GM12865 (cell line): Measurements from ENCODE around the gene MAGI3.
"Not testable (repeated sequence)": the region's sequence is repeated elsewhere in the genome, so short reads cannot be mapped to it uniquely, and the experiment has no call there.

Source experiments
- DNase-seq: peaks from one replicate; pipeline ENCODE4 v3.0.0; 2010; ENCODE audit warnings: low read depth
- H3K4me3 ChIP-seq: 2 replicates; pipeline ENCODE4 v1.5.1; 2011; ENCODE audit warnings: mild to moderate bottlenecking, low read depth, low read length, control low read depth
- CTCF ChIP-seq: IDR thresholded peaks from 2 replicates; pipeline ENCODE4 v1.5.1; 2011; ENCODE audit warnings: low read length, control low read depth, low read depth, inconsistent platforms; ENCODE audit not compliant: insufficient read depth; ENCODE audit errors: missing control alignments

The MAGI3 gene

GRCh38 chr1:113409363-113409762, 19.0 kb downstream of the MAGI3 start:
- no peak for TF ChIP-seq CTCF
- DNase-seq: no peak

GRCh38 chr1:113412020-113412419, 21.7 kb downstream of the MAGI3 start:
- not testable (repeated sequence) for H3K4me3 ChIP-seq, DNase-seq

More at GRCh38 chr1:113409363-113409762, 19.0 kb downstream of the MAGI3 start:
- no peak overlapping the region for H3K4me3 ChIP-seq

GRCh38 chr1:113415310-113416070, 25.2 kb downstream of the MAGI3 start:
- no peak for TF ChIP-seq CTCF

GRCh38 chr1:113416071-113416470, 25.8 kb downstream of the MAGI3 start:
- not testable (repeated sequence) for DNase-seq, H3K4me3 ChIP-seq

More at GRCh38 chr1:113415310-113416070, 25.2 kb downstream of the MAGI3 start:
- H3K4me3 ChIP-seq: no peak overlapping the region
- DNase-seq: no peak

GRCh38 chr1:113416496-113416895, 26.2 kb downstream of the MAGI3 start:
- H3K4me3 ChIP-seq: no peak overlapping the region
- no peak for TF ChIP-seq CTCF
- DNase-seq: no peak

- no peak for TF ChIP-seq CTCF
- no peak for DNase-seq
- no peak overlapping the region for H3K4me3 ChIP-seq
These were observed 32.2 kb downstream of the MAGI3 start for GRCh38 chr1:113422315-113423068.

GRCh38 chr1:113423826-113424225, 33.5 kb downstream of the MAGI3 start:
- no peak for DNase-seq
- H3K4me3 ChIP-seq: no peak overlapping the region
- TF ChIP-seq CTCF: no peak
